Kidney (tissue), 14 donors: ENCODE data around the gene DDX6. TPM values are rescaled to one million over a fixed set of nuclear protein-coding genes. Genes with fewer than 3 reads are reported as not detected.

ENCODE experiments used
- DNase-seq, 5 donors: peaks; one replicate each; pipeline ENCODE4 v3.0.0-alpha.2; 2013 to 2020
- FAIRE-seq: peaks from 2 replicates; lab custom pipeline; 2012; peaks lifted over from hg19 to GRCh38; lab: Jason Lieb, UNC
- H3K27ac ChIP-seq, 2 donors: one replicate each; pipeline ENCODE4 v1.7.0; 2013; ENCODE audit warnings: low read depth in 2 of 2, low read length in 2 of 2, inconsistent platforms in 1 of 2
- H3K27me3 ChIP-seq: one replicate; pipeline ENCODE4 v1.7.1; 2013; ENCODE audit warnings: low read length, inconsistent platforms; ENCODE audit not compliant: control insufficient read depth, insufficient read depth
- H3K36me3 ChIP-seq, 3 donors: one replicate each; pipeline versions ENCODE4 v1.7.0 to v1.7.1; 2013; ENCODE audit warnings: low read length in 3 of 3, control low read depth in 1 of 3, inconsistent platforms in 1 of 3; ENCODE audit not compliant: insufficient read depth in 3 of 3, control insufficient read depth in 2 of 3
- H3K4me1 ChIP-seq, 3 donors: one replicate each; pipeline versions ENCODE4 v1.7.0 to v1.7.1; 2013; ENCODE audit warnings: low read length in 3 of 3, inconsistent platforms in 1 of 3, low read depth in 1 of 3; ENCODE audit not compliant: control insufficient read depth in 2 of 3, insufficient read depth in 2 of 3
- H3K4me3 ChIP-seq, 3 donors: one replicate each; pipeline versions ENCODE4 v1.7.0 to v1.8.1; 2013; ENCODE audit warnings: low read length in 3 of 3, control low read depth in 1 of 3, inconsistent platforms in 1 of 3
- H3K9ac ChIP-seq, 3 donors: one replicate each; pipeline versions ENCODE4 v1.7.0 to v1.7.1; 2013; ENCODE audit warnings: low read length in 3 of 3, control low read depth in 1 of 3, inconsistent platforms in 1 of 3
- H3K9me3 ChIP-seq, 3 donors: one replicate each; pipeline versions ENCODE4 v1.7.0 to v1.7.1; 2013; ENCODE audit warnings: low read length in 3 of 3, control low read depth in 1 of 3, inconsistent platforms in 1 of 3; ENCODE audit not compliant: control insufficient read depth in 2 of 3, insufficient read depth in 1 of 3
- intact Hi-C: fragments of 100-400 bp; cut with DNase I; formaldehyde crosslinking; loops from one replicate; pipeline ENCODE4 v1.11.1; 2022
- polyA plus RNA-seq: library from polyadenylated mRNA; stranded (reverse); fragments of 350-450 nt; fragmentation: Illumina TruSeq; extraction: RNeasy Lipid Tissue Mini Kit (QIAGEN cat#74804); gene quantifications from one replicate; pipeline ENCODE4 v1.2.3, GENCODE V29; 2014; ENCODE audit warnings: low read depth, low replicate concordance; ENCODE audit not compliant: insufficient read depth
- total RNA-seq: library from RNA; stranded (reverse); fragmentation: NEBNext Ultra II Directional; extraction: Animal tissue kit (Norgen Biotek cat#: 25700); gene quantifications from one replicate; pipeline ENCODE4 v1.2.1, GENCODE V29; 2021
- TF ChIP-seq, protein P1 (sequence below): IDR thresholded peaks from 3 replicates; pipeline ENCODE4 v1.5.1; 2012; ENCODE audit warnings: mild to moderate bottlenecking, moderate library complexity, borderline replicate concordance; ENCODE audit not compliant: insufficient read depth; ENCODE audit errors: extremely low read depth
- donor health status: control.
- donor health status: control.
- donor health status: control.
- donor health status: control.
- donor health status: control.
- donor health status: DM: yes; HTN: yes; CAD: no.
- donor health status: Normal renal cell carcinoma (clear cell type).

The DDX6 gene
- total and polyA plus RNA-seq, 2 donors from 2014 or later: 22.5 to 121 TPM

DNA sequence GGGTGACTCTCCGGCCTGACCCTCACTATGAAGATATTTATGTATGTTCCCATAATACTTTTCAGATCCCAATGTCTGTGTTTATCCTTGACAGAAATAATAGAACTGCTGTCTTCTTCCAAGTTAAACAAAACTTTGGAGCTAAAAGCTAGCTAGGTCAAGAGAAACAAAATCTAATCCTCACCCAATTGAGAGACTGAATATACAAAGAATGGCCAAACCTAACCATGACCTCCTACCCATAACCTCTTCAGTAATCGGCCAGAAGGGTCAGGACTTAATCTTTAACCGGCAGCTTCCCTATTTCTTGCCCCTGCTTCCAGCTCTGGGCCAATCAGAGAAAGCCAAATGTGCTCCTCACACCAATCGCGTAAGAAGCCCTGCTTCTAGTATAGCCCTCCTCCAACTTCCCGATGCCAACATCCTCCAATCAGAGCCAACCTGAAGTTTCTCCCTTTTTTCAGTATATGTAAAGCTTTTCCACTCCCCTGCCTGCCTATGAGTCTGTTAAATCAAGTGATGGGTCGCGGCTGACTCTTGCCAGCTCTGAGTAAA, 1.7 kb upstream of the DDX6 start:
- peak; percentile 88 for FAIRE-seq
- intact Hi-C loops: no loop called here

DNA sequence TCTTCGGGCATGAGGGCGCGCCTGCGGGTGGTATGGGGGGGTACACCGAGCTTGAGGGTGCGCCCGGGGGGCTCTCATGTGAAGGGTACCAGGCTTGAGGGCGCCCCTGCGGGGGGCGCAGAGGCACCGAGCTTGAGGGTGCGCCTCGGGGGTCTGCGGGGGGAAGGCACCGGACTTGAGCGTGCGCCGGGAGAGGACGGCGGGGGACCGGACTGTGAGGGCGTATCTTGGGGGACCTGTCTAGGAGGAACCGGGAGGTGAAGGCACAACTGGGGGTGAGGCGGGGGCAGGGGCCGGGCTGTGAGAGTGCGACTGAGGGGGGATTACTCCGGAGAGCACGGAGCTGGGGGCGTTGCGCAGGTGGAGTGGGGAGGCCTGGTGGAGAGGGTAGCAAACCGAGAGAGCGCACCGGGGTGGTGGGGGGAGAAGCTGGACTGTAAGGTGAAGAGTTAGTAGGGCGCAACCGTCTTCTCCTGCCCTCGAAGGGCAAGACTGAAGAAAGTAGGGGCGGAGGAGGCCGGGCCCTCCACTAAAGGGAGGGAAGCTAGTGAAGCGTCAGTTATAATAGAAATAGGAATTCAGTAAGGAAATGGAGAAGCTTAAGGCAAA, 1.1 kb upstream of the DDX6 start:
- no peaks in the 10 kb centered on the region for H3K27me3 ChIP-seq
- H3K36me3 ChIP-seq: no peaks in the 10 kb centered on the region
- peak overlapping the region; percentile 7 to 100 (median 99) for H3K9ac ChIP-seq
- peak overlapping the region; percentile 99 to 100 for H3K27ac ChIP-seq
- no peak for FAIRE-seq
- TF ChIP-seq, protein P1, sequence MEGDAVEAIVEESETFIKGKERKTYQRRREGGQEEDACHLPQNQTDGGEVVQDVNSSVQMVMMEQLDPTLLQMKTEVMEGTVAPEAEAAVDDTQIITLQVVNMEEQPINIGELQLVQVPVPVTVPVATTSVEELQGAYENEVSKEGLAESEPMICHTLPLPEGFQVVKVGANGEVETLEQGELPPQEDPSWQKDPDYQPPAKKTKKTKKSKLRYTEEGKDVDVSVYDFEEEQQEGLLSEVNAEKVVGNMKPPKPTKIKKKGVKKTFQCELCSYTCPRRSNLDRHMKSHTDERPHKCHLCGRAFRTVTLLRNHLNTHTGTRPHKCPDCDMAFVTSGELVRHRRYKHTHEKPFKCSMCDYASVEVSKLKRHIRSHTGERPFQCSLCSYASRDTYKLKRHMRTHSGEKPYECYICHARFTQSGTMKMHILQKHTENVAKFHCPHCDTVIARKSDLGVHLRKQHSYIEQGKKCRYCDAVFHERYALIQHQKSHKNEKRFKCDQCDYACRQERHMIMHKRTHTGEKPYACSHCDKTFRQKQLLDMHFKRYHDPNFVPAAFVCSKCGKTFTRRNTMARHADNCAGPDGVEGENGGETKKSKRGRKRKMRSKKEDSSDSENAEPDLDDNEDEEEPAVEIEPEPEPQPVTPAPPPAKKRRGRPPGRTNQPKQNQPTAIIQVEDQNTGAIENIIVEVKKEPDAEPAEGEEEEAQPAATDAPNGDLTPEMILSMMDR: no peak
- DNase-seq: peak in 4 of 5 donors; percentile 35 to 87 (median 66)
- intact Hi-C loops: no loop called here
- peak overlapping the region; percentile 69 to 80 (median 77) for H3K4me3 ChIP-seq
- peaks cover 0 to 10% (median 0%) of the 10 kb centered on the region in 3 donors for H3K4me1 ChIP-seq
- H3K9me3 ChIP-seq: no peaks in the 10 kb centered on the region

More for the DNA sequence above, 1.7 kb upstream of the DDX6 start:
- Histone ChIP-seq H3K9me3 (no peaks in the 10 kb centered on the region), H3K9ac (peak overlapping the region; percentile 7 to 100 (median 65)), H3K4me3 (peak overlapping the region; percentile 40 to 80 (median 69)), H3K27me3 (no peaks in the 10 kb centered on the region), H3K36me3 (no peaks in the 10 kb centered on the region), H3K27ac (peak overlapping the region; percentile 99 to 100), H3K4me1 (peaks cover 0 to 10% (median 0%) of the 10 kb centered on the region in 3 donors)
- TF ChIP-seq, protein P1: no peak
- peak in 4 of 5 donors; percentile 84 to 96 (median 90) for DNase-seq

DNA sequence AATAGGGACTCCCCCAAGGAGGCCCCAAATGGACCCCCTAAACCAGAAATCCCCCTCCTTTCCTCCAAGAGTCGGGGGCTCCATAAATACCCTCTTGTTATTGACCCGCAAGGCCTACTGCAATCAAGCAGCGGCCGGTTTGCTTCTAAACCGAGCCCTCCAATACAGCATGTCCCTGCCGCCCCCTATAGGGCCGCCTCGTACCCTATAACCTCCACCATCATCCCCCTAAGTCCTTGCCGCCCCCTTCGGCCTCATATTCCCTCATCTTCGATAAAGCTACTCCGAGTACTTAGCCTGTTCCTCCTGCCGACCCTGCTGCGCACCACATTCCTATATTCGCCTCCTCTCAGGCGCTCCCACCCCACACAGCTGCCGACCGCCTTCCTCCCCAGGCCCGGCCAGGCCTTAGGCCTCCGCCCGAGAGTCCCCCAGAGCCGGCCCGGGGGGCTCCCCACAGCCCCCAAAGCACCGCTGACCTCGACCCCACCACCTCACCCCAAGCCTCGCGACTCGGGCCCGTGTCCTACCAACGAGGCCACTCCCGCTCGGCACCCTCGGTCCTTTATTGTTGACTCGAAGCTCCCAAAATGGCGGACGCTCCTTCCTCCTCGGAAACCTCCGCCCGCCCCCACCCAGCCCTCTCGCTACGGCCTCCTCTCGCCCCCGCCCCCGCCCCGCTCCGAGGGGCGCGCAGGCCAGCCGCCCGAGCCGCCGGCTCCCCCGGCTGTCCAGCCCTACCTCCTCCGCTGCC, 430 bp downstream of the DDX6 start:
- H3K4me1 ChIP-seq: peaks cover 2 to 19% (median 4%) of the 10 kb centered on the region in 3 donors
- peak overlapping the region; percentile 97 to 98 (median 98) for H3K9ac ChIP-seq
- TF ChIP-seq, protein P1: peak; percentile 21
- intact Hi-C loops: no loop called here
- H3K27ac ChIP-seq: peak overlapping the region; percentile 99 to 100
- peak overlapping the region; percentile 61 to 96 (median 80) for H3K4me3 ChIP-seq
- H3K27me3 ChIP-seq: no peaks in the 10 kb centered on the region
- H3K9me3 ChIP-seq: no peaks in the 10 kb centered on the region
- H3K36me3 ChIP-seq: peaks cover 3 to 5% (median 4%) of the 10 kb centered on the region in 3 donors
- FAIRE-seq (no peak), DNase-seq (peak; percentile 87 to 95 (median 93))
